Measurements from ENCODE around the gene KCP. TPM values are rescaled to one million over a fixed set of nuclear protein-coding genes. Genes with fewer than 3 reads are reported as not detected.

Gene KCP
- total RNA-seq, 8 experiments from 2014 or later, result 0.22 to 1.5 (median 0.32) TPM

GRCh38 chr7:128865996-128866877 lies 44.3 kb downstream of the KCP start:
- 80 to 100% (median 97%) methylated on average over 1 to 12 of the region's 27 CpGs; no CpG with 5 or more reads in 2 of the 10 experiments for WGBS, 10 experiments
- in situ Hi-C loops (cut with MboI; ENCODE audit: low pct_unique_long_range_greater_than_20kb in 2 of 9, low sequenced_read_pairs in 9 of 9, unreplicated experiment in 9 of 9), result no loop called here
- H3K4me3 ChIP-seq, result no peak overlapping the region
- peaks cover 17 to 24% of the 10 kb centered on the region in 2 donors for H3K4me1 ChIP-seq (replicated peaks in 1 of 2)
- no peak overlapping the region for H3K27ac ChIP-seq
- no peak for ATAC-seq (replicated peaks in 6 of 8)

GRCh38 chr7:128865303-128865702 lies 45.2 kb downstream of the KCP start:
- Histone ChIP-seq H3K4me3 (no peak overlapping the region), H3K27ac (no peak overlapping the region), H3K4me1 (replicated peaks in 1 of 2) (peaks cover 17 to 24% of the 10 kb centered on the region in 2 donors)
- ATAC-seq (replicated peaks in 6 of 8), result no peak
- WGBS, 10 experiments, result 83 to 100% (median 100%) methylated on average over 1 to 6 of the region's 12 CpGs; no CpG with 5 or more reads in 5 of the 10 experiments
- in situ Hi-C loops (cut with MboI; ENCODE audit: low pct_unique_long_range_greater_than_20kb in 2 of 9, low sequenced_read_pairs in 9 of 9, unreplicated experiment in 9 of 9), result no loop called here

- ATAC-seq (replicated peaks in 6 of 8), result peak; percentile 30 to 69 (median 40)
- peaks cover 10 to 16% of the 10 kb centered on the region in 2 donors for H3K4me1 ChIP-seq (replicated peaks in 1 of 2)
- peak overlapping the region; percentile 56 to 80 (median 67) for H3K4me3 ChIP-seq
- H3K27ac ChIP-seq, result peak overlapping the region in 1 of 2 donors; percentile 43
- in situ Hi-C loops (cut with MboI; ENCODE audit: low pct_unique_long_range_greater_than_20kb in 2 of 9, low sequenced_read_pairs in 9 of 9, unreplicated experiment in 9 of 9), result no loop called here
- WGBS, 10 experiments, result 0 to 40% (median 0%) methylated on average over 1 to 6 of the region's 6 CpGs; no CpG with 5 or more reads in 2 of the 10 experiments
Measured at GRCh38 chr7:128863433-128863989, 47.0 kb downstream of the KCP start.

DNA sequence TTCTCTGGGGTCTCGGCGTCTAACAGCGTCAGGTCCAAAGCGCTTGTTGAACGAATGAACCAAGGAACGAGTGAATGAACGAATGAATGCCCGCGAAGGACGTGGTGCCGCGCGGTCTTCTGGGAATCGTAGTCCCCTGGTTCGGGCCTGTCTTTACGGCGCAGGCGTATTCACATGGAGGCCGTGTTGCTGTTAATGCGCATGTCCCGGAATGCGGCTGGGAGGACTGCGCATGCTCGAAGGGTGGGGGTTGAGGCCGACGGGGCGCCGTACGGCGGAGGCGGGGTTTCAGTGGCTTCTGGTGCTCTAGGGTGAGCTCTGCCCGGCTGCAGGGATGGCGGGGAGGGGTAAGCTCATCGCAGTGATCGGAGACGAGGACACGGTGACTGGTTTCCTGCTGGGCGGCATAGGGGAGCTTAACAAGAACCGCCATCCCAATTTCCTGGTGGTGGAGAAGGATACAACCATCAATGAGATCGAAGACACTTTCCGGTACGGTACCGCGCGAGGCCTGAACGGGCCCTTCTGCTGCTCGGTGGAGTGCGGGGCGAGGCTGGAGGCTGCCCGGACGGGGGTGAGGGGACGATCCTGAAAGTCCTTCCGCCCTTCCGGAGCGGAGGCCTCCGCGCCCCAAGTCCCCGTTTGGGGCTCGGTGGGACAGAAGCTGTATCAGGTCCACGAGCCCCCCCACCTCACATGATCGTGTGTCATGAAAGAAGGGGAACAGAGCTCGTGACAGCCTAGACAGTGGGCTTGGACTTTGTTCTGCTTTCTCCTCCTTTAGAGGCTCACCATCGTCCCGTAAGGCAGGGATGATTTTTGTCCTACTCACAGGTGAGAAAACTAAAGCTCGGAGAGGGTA lies 47.7 kb downstream of the KCP start, which contains the start of gene ATP6V1F:
Gene ATP6V1F, plus strand, starts transcription at position 286 of the 862 bp plus-strand sequence. Its CDS starts 49 bp downstream, at position 335.
- in situ Hi-C loops (cut with MboI; ENCODE audit: low pct_unique_long_range_greater_than_20kb in 2 of 9, low sequenced_read_pairs in 9 of 9, unreplicated experiment in 9 of 9), result no loop called here
- peak; percentile 72 to 91 (median 88) for ATAC-seq (replicated peaks in 6 of 8)
- Histone ChIP-seq H3K4me1 (replicated peaks in 1 of 2) (peaks cover 8 to 12% of the 10 kb centered on the region in 2 donors), H3K4me3 (peak within 1 kb of the TSS; percentile 56 to 80 (median 67)), H3K27ac (peak within 1 kb of the TSS; percentile 34 to 43)
- 0 to 7% (median 0%) methylated on average over 1 to 32 of the region's 65 CpGs; no CpG with 5 or more reads in 2 of the 10 experiments for WGBS, 10 experiments

GRCh38 chr7:128861957-128862570 lies 48.4 kb downstream of the KCP start:
- in situ Hi-C loops (cut with MboI; ENCODE audit: low pct_unique_long_range_greater_than_20kb in 2 of 9, low sequenced_read_pairs in 9 of 9, unreplicated experiment in 9 of 9), result no loop called here
- no peak for ATAC-seq (replicated peaks in 6 of 8)
- Histone ChIP-seq H3K4me3 (peak overlapping the region; percentile 20 to 80 (median 59)), H3K27ac (peak overlapping the region in 1 of 2 donors; percentile 3), H3K4me1 (replicated peaks in 1 of 2) (peaks cover 8 to 12% of the 10 kb centered on the region in 2 donors)
- WGBS, 10 experiments, result 0 to 81% (median 64%) methylated on average over 1 to 9 of the region's 15 CpGs; no CpG with 5 or more reads in 4 of the 10 experiments

GRCh38 chr7:128860158-128861073 lies 50.1 kb downstream of the KCP start:
- no peak for ATAC-seq (replicated peaks in 6 of 8)

DNA sequence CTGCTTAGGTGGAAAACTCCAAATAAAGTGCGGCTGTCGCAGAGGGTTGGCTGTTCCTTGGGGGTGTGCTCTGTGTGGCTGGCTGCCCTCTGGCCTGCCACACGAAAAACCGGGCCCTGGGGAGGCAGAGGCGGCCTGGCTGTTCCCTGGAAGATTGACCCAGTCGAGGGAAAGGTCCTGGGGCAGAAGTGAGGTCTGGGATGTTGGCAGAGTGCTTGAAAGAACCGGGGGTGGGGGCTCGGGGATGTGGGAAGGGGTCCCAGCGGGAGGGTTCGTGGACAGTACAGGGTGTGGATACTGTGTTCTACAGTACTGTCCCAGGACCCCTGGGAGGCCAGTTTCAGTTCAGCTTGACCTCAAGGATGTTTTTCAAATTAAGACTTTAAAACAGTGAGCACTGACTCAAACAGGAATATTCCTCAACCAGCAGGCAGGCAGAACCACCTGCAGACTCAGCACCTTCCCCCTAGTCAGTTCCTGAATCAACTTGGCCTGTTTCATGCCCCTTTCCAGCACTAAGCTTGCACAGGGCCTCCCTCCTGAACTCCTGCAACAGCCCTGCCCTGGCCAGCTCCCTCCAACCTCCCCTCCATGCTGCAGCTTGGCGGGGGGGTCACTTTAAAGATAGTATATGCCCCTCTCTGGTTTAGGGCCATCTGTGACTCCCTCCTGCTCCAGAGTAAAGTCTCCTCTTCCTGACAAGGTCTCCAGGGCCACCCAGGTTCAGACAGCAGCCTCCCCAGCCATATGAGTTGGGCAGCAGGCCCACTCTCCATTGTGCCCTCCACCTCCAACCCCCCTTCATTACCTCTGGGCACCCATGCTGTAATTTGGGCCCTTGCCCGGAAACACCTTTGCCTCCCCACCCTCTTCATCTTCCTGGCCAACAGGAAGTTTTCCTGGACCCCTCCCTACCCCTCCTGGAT lies 51.0 kb downstream of the KCP start:
- H3K4me3 ChIP-seq, result no peak overlapping the region
- H3K4me1 ChIP-seq (replicated peaks in 1 of 2), result peaks cover 8 to 12% of the 10 kb centered on the region in 2 donors
- in situ Hi-C loops (cut with MboI; ENCODE audit: low pct_unique_long_range_greater_than_20kb in 2 of 9, low sequenced_read_pairs in 9 of 9, unreplicated experiment in 9 of 9), result no loop called here
- no peak overlapping the region for H3K27ac ChIP-seq
- WGBS, 10 experiments, result 67 to 76% methylated on average over 1 to 3 of the region's 12 CpGs; no CpG with 5 or more reads in 8 of the 10 experiments
- no peak for ATAC-seq (replicated peaks in 6 of 8)

More at GRCh38 chr7:128860158-128861073, 50.1 kb downstream of the KCP start:
- WGBS, 10 experiments, result 70 to 100% (median 92%) methylated on average over 1 to 2 of the region's 10 CpGs; no CpG with 5 or more reads in 6 of the 10 experiments
- no peak overlapping the region for H3K27ac ChIP-seq
- H3K4me3 ChIP-seq, result no peak overlapping the region
- in situ Hi-C loops (cut with MboI; ENCODE audit: low pct_unique_long_range_greater_than_20kb in 2 of 9, low sequenced_read_pairs in 9 of 9, unreplicated experiment in 9 of 9), result no loop called here
- H3K4me1 ChIP-seq (replicated peaks in 1 of 2), result peaks cover 8 to 12% of the 10 kb centered on the region in 2 donors

GRCh38 chr7:128858380-128859231 lies 51.9 kb downstream of the KCP start:
- ATAC-seq (replicated peaks in 6 of 8), result no peak
- H3K4me1 ChIP-seq (replicated peaks in 1 of 2), result peaks cover under 1 to 4% of the 10 kb centered on the region in 2 donors
- H3K4me3 ChIP-seq, result no peak overlapping the region
- no peak overlapping the region for H3K27ac ChIP-seq
- in situ Hi-C loops (cut with MboI; ENCODE audit: low pct_unique_long_range_greater_than_20kb in 2 of 9, low sequenced_read_pairs in 9 of 9, unreplicated experiment in 9 of 9), result no loop called here
- WGBS, 10 experiments, result 0 to 80% (median 50%) methylated on average over 1 to 5 of the region's 18 CpGs; no CpG with 5 or more reads in 3 of the 10 experiments

DNA sequence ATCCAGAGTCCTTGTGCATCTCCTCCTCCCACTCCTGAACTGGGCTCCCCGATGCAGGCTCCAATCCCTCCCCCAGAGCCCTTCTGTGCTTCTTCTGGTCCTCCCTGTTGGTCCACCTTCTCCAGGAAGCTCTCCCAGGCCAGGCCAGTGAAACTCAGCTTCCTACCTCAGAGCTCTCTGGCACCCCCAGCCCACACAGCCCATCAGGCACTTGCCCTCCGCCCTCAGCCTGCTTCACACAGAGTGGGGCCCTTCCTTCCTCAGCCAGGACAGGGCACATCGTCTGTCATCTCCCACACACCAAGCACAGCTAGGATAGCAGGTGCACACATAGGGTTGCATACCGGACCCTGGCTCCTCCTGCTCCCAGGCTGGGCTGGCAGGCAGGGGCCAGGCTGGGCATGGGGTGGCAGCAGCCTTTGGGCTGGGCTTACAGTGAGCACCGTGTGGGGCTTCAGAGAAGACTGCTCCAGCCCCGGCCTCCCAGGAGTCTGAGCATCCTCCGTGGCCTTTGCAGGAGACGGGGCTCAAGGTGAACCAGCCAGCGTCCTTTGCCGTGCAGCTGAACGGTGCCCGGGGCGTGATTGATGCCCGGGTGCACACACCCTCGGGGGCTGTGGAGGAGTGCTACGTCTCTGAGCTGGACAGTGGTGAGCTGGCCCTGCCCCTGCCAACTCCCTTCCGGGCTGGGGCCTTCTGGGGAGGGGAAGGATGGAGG lies 54.3 kb downstream of the KCP start:
- no peak for ATAC-seq (replicated peaks in 6 of 8)
- WGBS, 10 experiments, result 80% methylated on average over 2 of the region's 17 CpGs; no CpG with 5 or more reads in 9 of the 10 experiments
- Histone ChIP-seq H3K4me3 (no peak overlapping the region), H3K27ac (no peak overlapping the region), H3K4me1 (replicated peaks in 1 of 2) (no peaks in the 10 kb centered on the region)
- in situ Hi-C loops (cut with MboI; ENCODE audit: low pct_unique_long_range_greater_than_20kb in 2 of 9, low sequenced_read_pairs in 9 of 9, unreplicated experiment in 9 of 9), result no loop called here

DNA sequence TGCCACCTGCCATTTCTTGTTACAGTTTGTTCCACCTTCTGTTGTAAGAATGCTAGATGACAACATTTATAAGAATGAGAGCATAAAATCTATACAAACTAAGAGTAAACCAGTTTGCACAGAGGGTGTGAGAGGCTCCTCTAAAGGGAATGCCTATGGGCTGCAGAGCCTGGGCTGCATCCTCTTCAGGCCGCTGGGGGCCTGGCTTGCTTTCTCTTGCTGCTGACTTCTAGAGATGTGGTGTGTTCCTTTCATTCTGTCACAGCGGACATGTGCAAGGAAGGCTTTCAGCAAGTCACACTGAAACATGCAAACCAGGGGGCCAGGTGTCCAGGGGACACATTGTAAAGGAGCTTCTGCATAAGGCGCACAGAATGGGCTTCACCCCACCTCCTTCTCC lies 55.0 kb downstream of the KCP start:
- ATAC-seq (replicated peaks in 6 of 8), result no peak
- H3K4me1 ChIP-seq (replicated peaks in 1 of 2), result no peaks in the 10 kb centered on the region
- H3K27ac ChIP-seq, result no peak overlapping the region
- in situ Hi-C loops (cut with MboI; ENCODE audit: low pct_unique_long_range_greater_than_20kb in 2 of 9, low sequenced_read_pairs in 9 of 9, unreplicated experiment in 9 of 9), result no loop called here
- H3K4me3 ChIP-seq, result no peak overlapping the region
- 87 to 100% (median 95%) methylated on average over 1 to 3 of the region's 3 CpGs; no CpG with 5 or more reads in 6 of the 10 experiments for WGBS, 10 experiments
